Keratinocyte (primary cell): Measurements from ENCODE around the gene CCND1. TPM values are rescaled to one million over a fixed set of nuclear protein-coding genes. Genes with fewer than 3 reads are reported as not detected.

ENCODE experiments used
- DNase-seq: peaks from one replicate; pipeline ENCODE4 v3.0.0-alpha.2; 2011; ENCODE audit warnings: low read depth, missing footprints, low spot score
- FAIRE-seq: peaks from 2 replicates; lab custom pipeline; 2011; peaks lifted over from hg19 to GRCh38; lab: Jason Lieb, UNC
- H2AFZ ChIP-seq: 2 replicates; pipeline ENCODE4 v1.6.0; 2012; ENCODE audit warnings: low read length, control low read depth, inconsistent platforms; ENCODE audit not compliant: control insufficient read depth
- H3K27ac ChIP-seq: 2 replicates; pipeline ENCODE4 v1.5.1; 2011; ENCODE audit warnings: low read length; ENCODE audit not compliant: control insufficient read depth, insufficient read depth
- H3K27me3 ChIP-seq: 3 replicates; pipeline ENCODE4 v1.6.0; 2011; ENCODE audit warnings: low read length; ENCODE audit not compliant: control insufficient read depth, insufficient read depth; ENCODE audit errors: extremely low read depth
- H3K36me3 ChIP-seq, 2 experiments: 2 replicates in 1 of 2; 3 replicates in 1 of 2; pipeline ENCODE4 v1.5.1; 2011; ENCODE audit warnings: low read length in 2 of 2, mild to moderate bottlenecking in 1 of 2; ENCODE audit not compliant: control insufficient read depth in 2 of 2, insufficient read depth in 2 of 2; ENCODE audit errors: extremely low read depth in 1 of 2
- H3K4me1 ChIP-seq: 3 replicates; pipeline ENCODE4 v1.5.1; 2011; ENCODE audit warnings: low read length; ENCODE audit not compliant: control insufficient read depth, insufficient read depth; ENCODE audit errors: extremely low read depth
- H3K4me2 ChIP-seq: 3 replicates; pipeline ENCODE4 v1.6.0; 2011; ENCODE audit warnings: low read depth, low read length; ENCODE audit not compliant: control insufficient read depth, insufficient read depth; ENCODE audit errors: extremely low read depth
- H3K4me3 ChIP-seq, 3 experiments: fragments of 200-600 bp in 1 of 3; sonication (generic) in 1 of 3; 2 replicates in 2 of 3; 3 replicates in 1 of 3; pipeline ENCODE4 v1.5.1; 2011 to 2016; ENCODE audit warnings: low read length in 3 of 3, mild to moderate bottlenecking in 3 of 3, control low read depth in 2 of 3, inconsistent platforms in 1 of 3, low read depth in 1 of 3, mixed read lengths in 1 of 3, mixed run types in 1 of 3, moderate library complexity in 1 of 3; ENCODE audit not compliant: control insufficient read depth in 2 of 3, insufficient read depth in 2 of 3; ENCODE audit errors: extremely low read depth in 1 of 3
- H3K79me2 ChIP-seq: 2 replicates; pipeline ENCODE4 v1.6.0; 2012; ENCODE audit warnings: low read length; ENCODE audit not compliant: control insufficient read depth, insufficient read depth
- H3K9ac ChIP-seq: 3 replicates; pipeline ENCODE4 v1.6.0; 2011; ENCODE audit warnings: low read length; ENCODE audit not compliant: control insufficient read depth, insufficient read depth; ENCODE audit errors: extremely low read depth
- H3K9me1 ChIP-seq: 3 replicates; pipeline ENCODE4 v1.6.0; 2011; ENCODE audit warnings: low read length; ENCODE audit not compliant: control insufficient read depth, insufficient read depth; ENCODE audit errors: extremely low read depth
- H3K9me3 ChIP-seq: 2 replicates; pipeline ENCODE4 v1.5.1; 2012; ENCODE audit warnings: low read depth, low read length; ENCODE audit not compliant: control insufficient read depth
- H4K20me1 ChIP-seq: 3 replicates; pipeline ENCODE4 v1.6.0; 2011; ENCODE audit warnings: low read length; ENCODE audit not compliant: control insufficient read depth, insufficient read depth; ENCODE audit errors: extremely low read depth
- CTCF ChIP-seq, 3 experiments: IDR thresholded peaks in 1 of 3; conservative IDR thresholded peaks in 1 of 3; optimal IDR thresholded peaks in 1 of 3; 2 replicates in 2 of 3; 3 replicates in 1 of 3; pipeline versions ENCODE3 to v1.5.1; 2011; ENCODE audit warnings: low read length in 3 of 3, mild to moderate bottlenecking in 3 of 3, moderate library complexity in 2 of 3, control low read depth in 1 of 3, inconsistent platforms in 1 of 3; ENCODE audit not compliant: insufficient read depth in 2 of 3; ENCODE audit errors: extremely low read depth in 1 of 3
- EZH2 ChIP-seq: IDR thresholded peaks from one replicate; pipeline ENCODE4 v1.6.1; 2012; ENCODE audit warnings: inconsistent platforms, mild to moderate bottlenecking, low read length, moderate library complexity
- dilution Hi-C: fragments of 300-500 bp; cut with MboI; formaldehyde crosslinking; loops from one replicate; pipeline ENCODE4 v1.7.0; 2020; ENCODE audit warnings: low sequenced_read_pairs; ENCODE audit not compliant: extremely low pct_ligation_motif_present
- polyA plus RNA-seq, 5 experiments: library from polyadenylated mRNA; depleted of rRNA in 3 of 5; stranded (reverse) in 3 of 5; stranded (forward) in 1 of 5; unstranded in 1 of 5; fragments of >200 nt; gene quantifications; 1 replicate in 1 of 5; 2 replicates in 3 of 5; 3 replicates in 1 of 5; pipeline versions ENCODE4 v1.2.1 to v1.2.3, GENCODE V29; 2011 to 2012; ENCODE audit warnings: missing spikeins in 2 of 5, low read depth in 1 of 5, low replicate concordance in 1 of 5

The CCND1 gene
- polyA plus RNA-seq, 1 donor (not counting 4 experiments of a cell fraction or from before 2014, with no cell fraction given): 124 TPM

DNA sequence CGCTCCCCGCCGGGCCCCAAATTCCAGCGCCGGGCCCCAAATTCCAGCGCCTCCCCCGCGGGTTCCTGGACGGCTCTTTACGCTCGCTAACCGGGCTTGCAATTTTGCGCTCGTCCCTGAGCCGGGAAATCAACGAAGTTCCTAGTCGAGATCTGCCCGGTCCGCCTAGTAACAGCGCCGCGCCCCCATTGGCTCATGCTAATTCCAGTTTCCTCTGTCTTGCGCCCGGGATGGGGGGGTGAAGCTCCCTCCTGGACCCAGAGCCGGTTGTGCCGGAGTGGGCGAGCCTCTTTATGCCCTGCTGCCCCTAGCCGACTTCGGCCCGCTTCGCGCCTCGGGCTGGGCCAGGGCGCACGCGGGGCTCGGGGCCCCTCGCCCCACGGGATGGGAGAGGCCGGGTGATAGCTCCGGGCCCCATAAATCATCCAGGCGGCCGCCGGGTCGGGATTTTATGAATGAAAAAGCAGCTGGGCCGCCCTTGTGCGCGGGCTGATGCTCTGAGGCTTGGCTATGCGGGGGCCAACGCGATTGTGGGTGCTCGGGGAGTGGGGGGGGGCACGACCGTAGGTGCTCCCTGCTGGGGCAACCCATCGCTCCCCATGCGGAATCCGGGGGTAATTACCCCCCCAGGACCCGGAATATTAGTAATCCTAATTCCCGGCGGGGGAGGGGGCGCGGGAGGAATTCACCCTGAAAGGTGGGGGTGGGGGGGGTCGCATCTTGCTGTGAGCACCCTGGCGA lies 1.8 kb upstream of the CCND1 start:
- Histone ChIP-seq H3K4me1 (peaks cover 30% of the 10 kb centered on the region), H3K9ac (peak overlapping the region; percentile 85), H4K20me1 (peaks cover 7% of the 10 kb centered on the region), H3K9me3 (no peaks in the 10 kb centered on the region), H3K27me3 (peaks cover 12% of the 10 kb centered on the region), H3K9me1 (no peaks in the 10 kb centered on the region), H3K27ac (peak overlapping the region; percentile 86), H3K79me2 (peaks cover 25% of the 10 kb centered on the region), H3K4me3 (peak overlapping the region; percentile 72 to 79 (median 73)), H3K4me2 (peak overlapping the region; percentile 99), H2AFZ (peak overlapping the region; percentile 49), H3K36me3 (peaks cover 7 to 8% of the 10 kb centered on the region in 2 experiments)
- DNase-seq (peak; percentile 78), FAIRE-seq (peak; percentile 77)
- TF ChIP-seq EZH2 (no peak), CTCF (optimal IDR thresholded peaks at IDR 0.05 in 1 of 3, IDR thresholded peaks at IDR 0.05 in 1 of 3, conservative IDR thresholded peaks at IDR 0.05 in 1 of 3; ENCODE audit: extremely low read depth in 1 of 3, insufficient read depth in 2 of 3, low read length in 3 of 3) (no peak)
- dilution Hi-C loops: no loop called here

DNA sequence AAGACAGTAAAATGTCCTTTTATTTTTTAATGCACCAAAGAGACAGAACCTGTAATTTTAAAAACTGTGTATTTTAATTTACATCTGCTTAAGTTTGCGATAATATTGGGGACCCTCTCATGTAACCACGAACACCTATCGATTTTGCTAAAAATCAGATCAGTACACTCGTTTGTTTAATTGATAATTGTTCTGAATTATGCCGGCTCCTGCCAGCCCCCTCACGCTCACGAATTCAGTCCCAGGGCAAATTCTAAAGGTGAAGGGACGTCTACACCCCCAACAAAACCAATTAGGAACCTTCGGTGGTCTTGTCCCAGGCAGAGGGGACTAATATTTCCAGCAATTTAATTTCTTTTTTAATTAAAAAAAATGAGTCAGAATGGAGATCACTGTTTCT lies 1.1 kb upstream of the CCND1 start:
- H3K27me3 ChIP-seq: peaks cover 12% of the 10 kb centered on the region
- peak overlapping the region; percentile 68 for H2AFZ ChIP-seq
- no peak for TF ChIP-seq CTCF (optimal IDR thresholded peaks at IDR 0.05 in 1 of 3, IDR thresholded peaks at IDR 0.05 in 1 of 3, conservative IDR thresholded peaks at IDR 0.05 in 1 of 3; ENCODE audit: extremely low read depth in 1 of 3, insufficient read depth in 2 of 3, low read length in 3 of 3)
- TF ChIP-seq EZH2: no peak
- H3K36me3 ChIP-seq: peaks cover 11 to 14% of the 10 kb centered on the region in 2 experiments
- peak overlapping the region; percentile 86 for H3K27ac ChIP-seq
- peak overlapping the region; percentile 99 for H3K4me2 ChIP-seq
- no peaks in the 10 kb centered on the region for H3K9me1 ChIP-seq
- H3K79me2 ChIP-seq: peaks cover 32% of the 10 kb centered on the region
- no peak for FAIRE-seq
- peak overlapping the region; percentile 85 for H3K9ac ChIP-seq
- dilution Hi-C loops: no loop called here
- no peaks in the 10 kb centered on the region for H3K9me3 ChIP-seq
- H4K20me1 ChIP-seq: peaks cover 14% of the 10 kb centered on the region
- H3K4me3 ChIP-seq: peak overlapping the region; percentile 72 to 79 (median 73)
- DNase-seq: no peak
- H3K4me1 ChIP-seq: peaks cover 31% of the 10 kb centered on the region
